Panc1 (cell line): Measurements from ENCODE around the gene MCF2. TPM values are rescaled to one million over a fixed set of nuclear protein-coding genes. Genes with fewer than 3 reads are reported as not detected.

ENCODE experiments used
- ATAC-seq: fragments of 200-7000 bp; cut with Tn5 transposase; 2 replicates; pipeline ENCODE4 v1.9.1; 2020; ENCODE audit warnings: mild to moderate bottlenecking, moderate library complexity
- BruUV-seq: library from RNA; stranded (reverse); fragments of 400-500 nt; replicated peaks from 2 replicates; lab custom pipeline; 2021; lab: Mats Ljungman, UMichigan
- CTCF ChIA-PET: fragments of 300-600 bp; sonication (Branson Sonifier 250); formaldehyde crosslinking; loops from one replicate; lab custom pipeline; 2022; ENCODE audit warnings: antibody characterized with exemption; lab: Charles Lee
- POLR2A ChIA-PET: fragments of 300-600 bp; sonication (Branson Sonifier 250); formaldehyde crosslinking; loops from one replicate; lab custom pipeline; 2022; ENCODE audit warnings: antibody characterized with exemption; lab: Charles Lee
- DNase-seq: peaks from one replicate; pipeline ENCODE4 v3.0.0-alpha.2; 2010; ENCODE audit warnings: low read depth, low spot score
- H3K27ac ChIP-seq: 2 replicates; pipeline ENCODE4 v1.5.1; 2011; ENCODE audit warnings: mild to moderate bottlenecking, low read length, inconsistent platforms
- H3K27me3 ChIP-seq: fragments of 200-500 bp; sonication (Bioruptor generic); 2 replicates; pipeline ENCODE4 v1.6.0; 2014; ENCODE audit warnings: low read length, inconsistent platforms; ENCODE audit not compliant: control insufficient read depth, insufficient read depth
- H3K36me3 ChIP-seq: fragments of 200-500 bp; sonication (Bioruptor generic); 2 replicates; pipeline ENCODE4 v1.5.1; 2014; ENCODE audit warnings: inconsistent platforms, mild to moderate bottlenecking, low read length, moderate library complexity; ENCODE audit not compliant: control insufficient read depth, insufficient read depth
- H3K4me1 ChIP-seq: 2 replicates; pipeline ENCODE4 v1.5.1; 2011; ENCODE audit warnings: inconsistent platforms, mild to moderate bottlenecking, low read length, moderate library complexity; ENCODE audit not compliant: control insufficient read depth, insufficient read depth
- H3K4me3 ChIP-seq, 2 experiments: 2 replicates each; pipeline ENCODE4 v1.5.1; 2011 to 2012; ENCODE audit warnings: low read depth in 2 of 2, low read length in 2 of 2, mild to moderate bottlenecking in 2 of 2, inconsistent platforms in 1 of 2, moderate library complexity in 1 of 2
- H3K9me3 ChIP-seq: fragments of 200-500 bp; sonication (Bioruptor generic); 2 replicates; pipeline ENCODE4 v1.5.1; 2014; ENCODE audit warnings: low read depth, mild to moderate bottlenecking, inconsistent platforms, low read length, moderate library complexity; ENCODE audit not compliant: control insufficient read depth, insufficient read depth
- POLR2AphosphoS5 ChIP-seq: IDR thresholded peaks from 2 replicates; pipeline ENCODE4 v1.6.1; 2012; ENCODE audit warnings: mild to moderate bottlenecking, low read depth, low read length, moderate library complexity
- SIN3A ChIP-seq: IDR thresholded peaks from 2 replicates; pipeline ENCODE4 v1.6.1; 2012; ENCODE audit warnings: low read depth, mild to moderate bottlenecking, low read length, moderate library complexity, borderline replicate concordance; ENCODE audit not compliant: insufficient read depth
- TCF7L2 ChIP-seq: IDR thresholded peaks from 2 replicates; pipeline ENCODE4 v1.6.1; 2011; ENCODE audit warnings: mild to moderate bottlenecking, low read depth, low read length, inconsistent platforms
- in situ Hi-C: cut with HindIII; loops from 2 replicates; pipeline ENCODE4 v1.10.0; 2016; ENCODE audit warnings: low sequenced_read_pairs, low pct_unique_long_range_greater_than_20kb
- intact Hi-C: fragments of 100-400 bp; cut with micrococcal nuclease; formaldehyde crosslinking; loops from one replicate; pipeline ENCODE4 v1.10.0; 2022; ENCODE audit not compliant: unreplicated experiment
- total RNA-seq: library from RNA; stranded (reverse); gene quantifications from one replicate; pipeline ENCODE4 v1.2.1, GENCODE V29; 2021; ENCODE audit not compliant: unreplicated experiment
- TF ChIP-seq, protein P1 (sequence below), 2 experiments: IDR thresholded peaks; 2 replicates each; pipeline ENCODE4 v1.6.1; 2011 to 2012; ENCODE audit warnings: low read depth in 2 of 2, control low read depth in 1 of 2, low read length in 1 of 2, mild to moderate bottlenecking in 1 of 2, moderate library complexity in 1 of 2; ENCODE audit not compliant: insufficient read depth in 1 of 2
- TF ChIP-seq, protein P2 (sequence below): fragments of 450-650 bp; IDR thresholded peaks from 2 replicates; pipeline ENCODE4 v1.5.1; 2017; ENCODE audit warnings: mild to moderate bottlenecking

MCF2 gene
- total RNA-seq, 1 experiment from 2014 or later = 0.31 TPM

DNA sequence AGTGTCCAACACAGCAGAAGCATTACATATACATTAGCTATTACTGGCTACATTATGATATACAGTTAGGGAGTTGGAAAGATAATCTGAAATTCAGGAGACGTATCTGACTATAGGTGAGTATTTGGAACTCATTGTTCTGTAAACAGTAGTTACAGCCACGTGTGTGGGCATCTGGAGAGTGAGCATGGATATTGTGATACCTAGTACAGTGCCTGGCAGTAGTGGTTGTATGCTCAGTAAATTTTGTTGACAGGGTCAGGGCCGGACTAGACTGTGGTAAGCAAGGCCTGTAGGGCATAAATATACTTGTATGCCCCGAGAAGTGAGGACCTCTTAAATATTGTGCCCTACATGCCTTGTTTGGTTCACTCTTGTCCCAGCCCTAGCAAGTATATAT, 174.5 kb downstream of the MCF2 start:
- Histone ChIP-seq H3K27me3 (no peaks in the 10 kb centered on the region), H3K4me1 (no peaks in the 10 kb centered on the region), H3K9me3 (no peaks in the 10 kb centered on the region), H3K27ac (no peak overlapping the region), H3K4me3 (no peak overlapping the region), H3K36me3 (no peaks in the 10 kb centered on the region)
- POLR2A ChIA-PET = no interaction called here
- DNase-seq (no peak), ATAC-seq (no peak)
- in situ Hi-C loops = no loop called here
- TF ChIP-seq TCF7L2 (no peak), SIN3A (no peak), POLR2AphosphoS5 (no peak)
- TF ChIP-seq, protein P1, sequence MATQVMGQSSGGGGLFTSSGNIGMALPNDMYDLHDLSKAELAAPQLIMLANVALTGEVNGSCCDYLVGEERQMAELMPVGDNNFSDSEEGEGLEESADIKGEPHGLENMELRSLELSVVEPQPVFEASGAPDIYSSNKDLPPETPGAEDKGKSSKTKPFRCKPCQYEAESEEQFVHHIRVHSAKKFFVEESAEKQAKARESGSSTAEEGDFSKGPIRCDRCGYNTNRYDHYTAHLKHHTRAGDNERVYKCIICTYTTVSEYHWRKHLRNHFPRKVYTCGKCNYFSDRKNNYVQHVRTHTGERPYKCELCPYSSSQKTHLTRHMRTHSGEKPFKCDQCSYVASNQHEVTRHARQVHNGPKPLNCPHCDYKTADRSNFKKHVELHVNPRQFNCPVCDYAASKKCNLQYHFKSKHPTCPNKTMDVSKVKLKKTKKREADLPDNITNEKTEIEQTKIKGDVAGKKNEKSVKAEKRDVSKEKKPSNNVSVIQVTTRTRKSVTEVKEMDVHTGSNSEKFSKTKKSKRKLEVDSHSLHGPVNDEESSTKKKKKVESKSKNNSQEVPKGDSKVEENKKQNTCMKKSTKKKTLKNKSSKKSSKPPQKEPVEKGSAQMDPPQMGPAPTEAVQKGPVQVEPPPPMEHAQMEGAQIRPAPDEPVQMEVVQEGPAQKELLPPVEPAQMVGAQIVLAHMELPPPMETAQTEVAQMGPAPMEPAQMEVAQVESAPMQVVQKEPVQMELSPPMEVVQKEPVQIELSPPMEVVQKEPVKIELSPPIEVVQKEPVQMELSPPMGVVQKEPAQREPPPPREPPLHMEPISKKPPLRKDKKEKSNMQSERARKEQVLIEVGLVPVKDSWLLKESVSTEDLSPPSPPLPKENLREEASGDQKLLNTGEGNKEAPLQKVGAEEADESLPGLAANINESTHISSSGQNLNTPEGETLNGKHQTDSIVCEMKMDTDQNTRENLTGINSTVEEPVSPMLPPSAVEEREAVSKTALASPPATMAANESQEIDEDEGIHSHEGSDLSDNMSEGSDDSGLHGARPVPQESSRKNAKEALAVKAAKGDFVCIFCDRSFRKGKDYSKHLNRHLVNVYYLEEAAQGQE (IDR thresholded peaks at IDR 0.05; ENCODE audit: insufficient read depth in 1 of 2, low read depth in 2 of 2, low read length in 1 of 2) = no peak
- TF ChIP-seq, protein P2, sequence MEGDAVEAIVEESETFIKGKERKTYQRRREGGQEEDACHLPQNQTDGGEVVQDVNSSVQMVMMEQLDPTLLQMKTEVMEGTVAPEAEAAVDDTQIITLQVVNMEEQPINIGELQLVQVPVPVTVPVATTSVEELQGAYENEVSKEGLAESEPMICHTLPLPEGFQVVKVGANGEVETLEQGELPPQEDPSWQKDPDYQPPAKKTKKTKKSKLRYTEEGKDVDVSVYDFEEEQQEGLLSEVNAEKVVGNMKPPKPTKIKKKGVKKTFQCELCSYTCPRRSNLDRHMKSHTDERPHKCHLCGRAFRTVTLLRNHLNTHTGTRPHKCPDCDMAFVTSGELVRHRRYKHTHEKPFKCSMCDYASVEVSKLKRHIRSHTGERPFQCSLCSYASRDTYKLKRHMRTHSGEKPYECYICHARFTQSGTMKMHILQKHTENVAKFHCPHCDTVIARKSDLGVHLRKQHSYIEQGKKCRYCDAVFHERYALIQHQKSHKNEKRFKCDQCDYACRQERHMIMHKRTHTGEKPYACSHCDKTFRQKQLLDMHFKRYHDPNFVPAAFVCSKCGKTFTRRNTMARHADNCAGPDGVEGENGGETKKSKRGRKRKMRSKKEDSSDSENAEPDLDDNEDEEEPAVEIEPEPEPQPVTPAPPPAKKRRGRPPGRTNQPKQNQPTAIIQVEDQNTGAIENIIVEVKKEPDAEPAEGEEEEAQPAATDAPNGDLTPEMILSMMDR = no peak
- no TSS peak for BruUV-seq
- intact Hi-C loops = no loop called here
- CTCF ChIA-PET = no interaction called here

DNA sequence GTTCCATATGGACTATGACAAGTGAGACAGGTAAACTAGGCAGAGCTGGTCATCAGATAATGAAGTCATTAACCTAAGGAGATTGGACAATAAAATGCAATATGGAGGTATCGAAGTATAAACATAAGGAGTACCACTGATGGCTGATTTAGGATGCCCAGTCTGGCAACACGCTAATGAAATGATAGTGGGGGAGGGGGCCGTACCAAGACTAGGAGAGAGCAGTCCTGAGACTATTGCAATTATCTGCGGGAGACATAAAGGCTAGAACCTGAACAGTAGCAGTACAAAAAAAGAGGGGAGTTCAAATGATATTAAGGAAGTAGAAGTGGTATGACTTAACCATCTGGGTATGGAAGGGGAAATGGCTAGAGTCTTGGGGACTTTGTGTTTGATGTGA, 175.1 kb downstream of the MCF2 start:
- BruUV-seq = no TSS peak
- ATAC-seq (no peak), DNase-seq (no peak)
- in situ Hi-C loops = no loop called here
- ChIA-PET CTCF (no interaction called here), POLR2A (no interaction called here)
- Histone ChIP-seq H3K4me1 (no peaks in the 10 kb centered on the region), H3K9me3 (no peaks in the 10 kb centered on the region), H3K4me3 (no peak overlapping the region), H3K27ac (no peak overlapping the region), H3K27me3 (no peaks in the 10 kb centered on the region), H3K36me3 (no peaks in the 10 kb centered on the region)
- intact Hi-C loops = no loop called here
- no peak for TF ChIP-seq POLR2AphosphoS5
- no peak for TF ChIP-seq SIN3A
- TF ChIP-seq, protein P1 (IDR thresholded peaks at IDR 0.05; ENCODE audit: insufficient read depth in 1 of 2, low read depth in 2 of 2, low read length in 1 of 2) = no peak
- TF ChIP-seq, protein P2 = no peak
- TF ChIP-seq TCF7L2 = no peak

Other genes with a start within 250 kb of the MCF2 start
- gene F9, start 177.4 kb downstream of the MCF2 start, total RNA-seq = 0.08 TPM
- gene ATP11C, start 224.9 kb upstream of the MCF2 start, total RNA-seq = 61.3 TPM